ENCODE results near the gene RABL2A. TPM values are rescaled to one million over a fixed set of nuclear protein-coding genes. Genes with fewer than 3 reads are reported as not detected.
"Not testable (repeated sequence)": the region's sequence is repeated elsewhere in the genome, so short reads cannot be mapped to it uniquely, and the experiment has no call there.

Gene RABL2A
- polyA plus RNA-seq, 3 donors: 34.5 to 75.6 (median 67.0) TPM

GRCh38 chr2:113604085-113604477 is 23.0 kb upstream of the RABL2A start:
- peak; percentile 87 for DNase-seq

DNA sequence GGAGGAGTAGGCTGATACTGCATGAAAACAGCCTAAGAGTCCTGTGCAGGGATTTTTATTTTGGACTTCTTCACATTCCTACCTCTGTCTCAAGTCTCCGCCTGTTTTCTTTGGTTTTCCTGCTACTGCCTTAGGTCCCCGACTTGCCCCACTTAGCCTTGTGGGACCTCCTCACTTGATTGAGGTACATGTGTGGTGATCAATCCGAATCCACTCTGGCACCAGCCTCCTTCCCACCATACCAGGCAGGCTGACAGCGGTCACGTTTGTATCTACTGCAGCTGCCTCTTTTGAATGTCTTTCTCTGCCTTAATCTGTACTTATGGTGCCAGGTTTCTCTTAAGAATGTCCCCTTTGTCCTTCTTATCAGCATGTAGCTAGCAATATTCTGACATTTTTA is 22.4 kb upstream of the RABL2A start:
- DNase-seq: not testable (repeated sequence)

DNA sequence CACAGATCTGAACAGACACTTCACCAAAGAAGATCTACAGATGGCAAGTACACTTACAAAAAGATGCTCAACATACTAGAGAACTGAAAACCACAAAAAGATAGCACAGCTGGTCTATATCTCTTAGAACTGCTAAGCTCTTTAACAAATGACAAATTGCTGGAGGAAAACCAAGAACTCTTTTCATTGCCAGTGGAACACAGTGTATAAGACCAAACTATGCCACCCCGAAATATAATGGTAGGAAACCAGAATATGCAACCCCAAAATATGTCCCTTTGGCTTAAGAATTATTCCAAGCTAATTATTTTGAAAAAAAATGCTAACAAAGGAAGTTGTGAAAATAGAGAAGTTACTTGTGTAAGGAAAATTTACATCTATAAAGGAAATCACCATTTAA is 21.0 kb upstream of the RABL2A start:
- DNase-seq: not testable (repeated sequence)

GRCh38 chr2:113609822-113610221 is 17.2 kb upstream of the RABL2A start:
- not testable (repeated sequence) for DNase-seq

DNA sequence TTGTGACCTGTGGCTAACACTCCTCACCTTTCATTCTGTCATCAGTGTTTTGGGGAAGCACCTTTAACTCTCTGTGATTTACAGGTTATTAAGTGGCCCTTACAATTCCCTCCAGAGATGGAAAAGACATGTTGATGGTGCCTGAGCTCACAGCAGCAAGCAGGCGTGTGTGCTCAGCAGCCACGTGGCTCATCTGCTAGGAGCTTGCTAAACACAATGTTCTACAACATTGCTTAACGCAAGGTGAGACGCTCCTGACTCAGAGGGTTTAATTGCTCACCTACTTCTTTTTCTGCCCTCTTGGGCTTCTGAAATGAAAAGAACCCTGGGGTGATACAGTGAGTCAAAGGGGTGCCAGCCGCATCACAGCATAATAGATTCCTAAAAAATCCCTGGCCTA is 6.1 kb upstream of the RABL2A start:
- not testable (repeated sequence) for DNase-seq

- DNase-seq: not testable (repeated sequence)
Observed at GRCh38 chr2:113625906-113626305, 1.2 kb upstream of the RABL2A start.

DNA sequence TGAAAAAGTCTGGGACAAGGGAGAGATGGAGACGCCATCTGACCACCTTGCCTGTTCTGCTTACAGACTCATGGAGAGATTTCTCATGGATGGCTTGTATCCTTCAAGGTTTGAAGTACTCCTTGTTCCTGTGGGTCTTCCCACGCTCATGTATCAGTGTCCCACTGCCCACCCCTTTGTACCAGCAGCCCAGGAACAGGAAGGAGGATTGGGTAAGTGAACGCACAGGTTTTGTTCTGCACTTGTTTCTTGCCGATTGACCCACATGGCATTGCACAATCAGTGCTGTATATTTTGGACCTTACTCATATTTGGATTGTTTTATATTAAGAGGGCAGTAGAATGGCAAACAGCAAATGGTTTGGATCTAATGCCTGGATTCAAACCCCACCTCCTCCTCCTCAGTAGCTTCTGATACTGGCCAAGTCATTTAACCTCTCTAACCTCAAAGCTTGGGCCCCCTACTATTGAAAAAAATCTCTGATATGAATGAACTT is 5.8 kb downstream of the RABL2A start:
- DNase-seq: not testable (repeated sequence)

- not testable (repeated sequence) for DNase-seq
Observed at GRCh38 chr2:113635358-113635757, 8.3 kb downstream of the RABL2A start.

GRCh38 chr2:113636226-113636625 is 9.2 kb downstream of the RABL2A start:
- DNase-seq: not testable (repeated sequence)

- not testable (repeated sequence) for DNase-seq
Observed at GRCh38 chr2:113638084-113638483, 11.0 kb downstream of the RABL2A start.

DNA sequence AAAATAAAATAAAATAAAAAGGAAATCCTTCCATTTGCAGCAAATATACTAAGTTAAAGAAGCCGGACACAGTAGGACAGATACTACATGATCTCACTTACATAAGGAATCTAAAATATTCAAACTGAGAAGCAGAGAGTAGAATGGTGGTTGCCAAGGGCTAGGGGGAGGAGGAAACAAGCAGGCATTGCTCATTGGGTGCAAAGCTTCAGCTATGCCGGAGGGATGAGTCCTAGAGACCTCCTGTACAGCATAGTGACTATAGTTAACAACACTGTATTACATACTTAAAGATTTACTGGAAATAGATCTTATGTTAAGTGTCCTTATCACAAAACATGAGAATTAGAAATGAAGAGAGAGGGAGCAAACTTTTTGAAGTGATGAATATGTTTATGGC is 19.2 kb downstream of the RABL2A start:
- not testable (repeated sequence) for DNase-seq

- DNase-seq: not testable (repeated sequence)
Observed at GRCh38 chr2:113650834-113651815, 24.1 kb downstream of the RABL2A start.

DNA sequence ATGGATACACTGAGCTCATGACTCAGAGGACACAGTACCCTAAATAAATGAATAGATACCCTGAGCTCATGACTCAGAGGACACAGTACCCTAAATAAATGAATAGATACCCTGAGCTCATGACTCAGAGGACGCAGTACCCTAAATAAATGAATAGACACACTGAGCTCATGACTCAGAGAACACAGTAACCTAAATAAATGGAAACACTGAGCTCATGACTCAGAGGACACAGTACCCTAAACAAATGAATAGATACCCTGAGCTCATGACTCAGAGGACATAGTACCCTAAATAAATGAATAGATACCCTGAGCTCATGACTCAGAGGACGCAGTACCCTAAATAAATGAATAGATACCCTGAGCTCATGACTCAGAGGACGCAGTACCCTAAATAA is 25.5 kb downstream of the RABL2A start:
- not testable (repeated sequence) for DNase-seq

GRCh38 chr2:113656031-113656624 is 29.1 kb downstream of the RABL2A start:
- not testable (repeated sequence) for DNase-seq

GRCh38 chr2:113657735-113658134 is 30.7 kb downstream of the RABL2A start:
- DNase-seq: not testable (repeated sequence)

DNA sequence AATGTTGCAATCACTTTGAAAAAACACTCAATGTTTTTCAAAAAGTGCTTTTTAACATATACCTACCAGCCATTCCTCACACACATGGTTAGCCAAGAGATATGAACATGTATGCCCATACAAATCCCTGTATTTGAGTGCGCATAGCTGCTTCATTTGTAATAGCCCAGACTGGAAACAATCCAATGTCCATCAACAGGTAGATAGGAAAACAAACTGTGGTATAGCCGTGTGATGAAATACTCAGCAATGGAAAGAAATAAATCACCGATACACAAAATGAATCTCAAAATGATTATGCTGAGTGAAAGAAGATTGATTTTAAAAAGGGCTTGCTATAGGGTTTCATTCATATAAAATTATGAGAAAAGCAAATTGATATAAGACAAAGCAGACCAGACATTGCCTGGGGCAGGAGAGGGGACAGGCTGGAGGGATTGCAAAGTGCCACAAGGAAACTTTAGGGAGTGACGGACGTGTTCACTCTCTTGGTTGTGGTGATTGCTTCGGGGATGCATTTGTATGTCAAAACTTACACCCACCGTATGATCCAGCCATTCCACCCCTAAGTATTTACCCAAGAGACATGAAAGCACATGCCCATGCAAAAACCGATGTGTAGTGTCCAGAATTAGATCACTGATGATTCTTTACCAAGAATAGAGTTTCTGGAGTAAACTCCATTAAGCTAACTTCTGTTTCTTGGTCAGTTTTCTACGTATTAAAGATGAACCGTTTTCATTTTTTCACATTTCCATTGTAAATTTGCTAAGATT is 36.4 kb downstream of the RABL2A start:
- not testable (repeated sequence) for DNase-seq

GRCh38 chr2:113664761-113665533 is 37.9 kb downstream of the RABL2A start:
- not testable (repeated sequence) for DNase-seq

DNA sequence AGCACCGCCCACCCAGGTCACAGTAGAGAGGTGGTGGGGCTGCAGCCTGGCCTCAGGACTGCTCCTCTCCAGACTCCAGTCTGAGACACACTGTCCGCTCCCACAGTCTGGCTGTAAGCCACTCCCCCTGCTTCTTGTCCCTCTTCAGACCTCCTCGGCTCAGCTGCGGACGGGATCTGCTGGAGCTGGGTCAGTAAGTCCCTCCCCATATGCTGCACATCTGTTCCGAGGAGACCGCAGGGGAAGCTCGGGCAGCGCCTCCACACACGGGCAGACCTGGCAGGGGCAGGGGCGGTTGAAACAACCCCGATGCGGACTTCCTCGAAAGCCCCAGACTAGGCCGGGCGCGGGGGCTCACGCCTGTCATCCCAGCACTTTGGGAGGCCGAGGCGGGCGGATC is 41.9 kb downstream of the RABL2A start:
- DNase-seq: not testable (repeated sequence)

- DNase-seq: no peak
Observed at GRCh38 chr2:113672326-113672932, 45.4 kb downstream of the RABL2A start.

GRCh38 chr2:113675875-113676274 is 48.8 kb downstream of the RABL2A start:
- DNase-seq: no peak
